Measurements from ENCODE around the gene SH3PXD2A. TPM values are rescaled to one million over a fixed set of nuclear protein-coding genes. Genes with fewer than 3 reads are reported as not detected.
A peak's percentile ranks its signal among the peaks of the same experiment; 100 is the strongest.

The SH3PXD2A gene
- total and polyA plus RNA-seq, 9 of the 15 experiments (the other 6 are each of a cell fraction or from before 2014, with no cell fraction given), result 0.41 to 9.3 (median 2.5) TPM

- TF ChIP-seq RNF219 (CRISPR knock-in tag; IDR thresholded peaks at IDR 0.05) (no peak), SMAD4 (CRISPR knock-in tag; conservative IDR thresholded peaks at IDR 0.05) (no peak), ARID1B (IDR thresholded peaks at IDR 0.05) (peak; percentile 22; the same call in 1 of the 2 replicates)
Measured at GRCh38 chr10:103733045-103733419, 122.3 kb downstream of the SH3PXD2A start (continued).

GRCh38 chr10:103732339-103733044 is 122.9 kb downstream of the SH3PXD2A start:
- no peak overlapping the region for H2AFZ ChIP-seq (ENCODE audit: low read depth, low read length)
- H4K20me1 ChIP-seq (replicated peaks; ENCODE audit: control insufficient read depth, insufficient read depth, low read length), result no peaks in the 10 kb centered on the region
- no peaks in the 10 kb centered on the region for H3K79me2 ChIP-seq (ENCODE audit: control insufficient read depth, insufficient read depth, low read length)
- H3K36me3 ChIP-seq (ENCODE audit: control insufficient read depth, insufficient read depth, low read length), result no peaks in the 10 kb centered on the region
- ATAC-seq, result no peak
- in situ Hi-C loops (cut with MboI) (no loop called here), intact Hi-C loops (cut with micrococcal nuclease) (loop anchor here (5.0 kb wide), 1 partner anchor 125 kb away; the partner anchor contains the start of gene SH3PXD2A)
- no peak overlapping the region for H3K4me3 ChIP-seq
- ChIA-PET CTCF (ENCODE audit: low intra/inter-chr PET ratio) (no interaction called here), POLR2A (interaction anchor here (0.5 to 1.7 kb wide), 2 partner anchors 17 to 34 kb away, joined by 3 to 4 read pairs; no protein-coding TSS in a partner anchor)
- peaks cover 0 to 2% of the 10 kb centered on the region in 2 experiments; a peak in 1 of 5 replicates for H3K4me1 ChIP-seq (replicated peaks in 1 of 2; ENCODE audit: control insufficient read depth in 2 of 2, insufficient read depth in 2 of 2, low read length in 2 of 2)
- H3K4me2 ChIP-seq (ENCODE audit: insufficient read depth, low read length), result no peak overlapping the region
- BruUV-seq (replicated peaks), result no TSS peak
- FAIRE-seq, result no peak
- H3K27ac ChIP-seq (ENCODE audit: extremely low read depth, low read depth, low read length), result no peak overlapping the region
- 2% methylated on average over 12 of the region's 14 CpGs for WGBS (ENCODE audit: insufficient coverage, low coverage, missing lambda C conversion rate)
- no peak for DNase-seq (ENCODE audit: extremely low read depth in 1 of 4, low spot score in 3 of 4)
- peaks cover 15 to 52% of the 10 kb centered on the region in 2 experiments; a peak in 4 of 5 replicates for H3K27me3 ChIP-seq (ENCODE audit: control insufficient read depth in 2 of 2, insufficient read depth in 2 of 2, low read length in 2 of 2)
- TF ChIP-seq MEIS2 (IDR thresholded peaks at IDR 0.05; ENCODE audit: partially characterized antibody) (no peak), MAFG (tag; conservative IDR thresholded peaks at IDR 0.05) (no peak)
- no peaks in the 10 kb centered on the region for H3K9me1 ChIP-seq (ENCODE audit: control insufficient read depth, insufficient read depth, low read length)
- no peak overlapping the region for H3K9ac ChIP-seq (ENCODE audit: insufficient read depth in 1 of 2, low read depth in 2 of 2, low read length in 2 of 2)
- no peaks in the 10 kb centered on the region for H3K9me3 ChIP-seq (replicated peaks; ENCODE audit: control insufficient read depth, insufficient read depth, low read depth, low read length)

All from K562 (cell line).